Measurements from ENCODE around the gene PDE4D.
A peak's percentile ranks its signal among the peaks of the same experiment; 100 is the strongest.
"Not testable (repeated sequence)": the region's sequence is repeated elsewhere in the genome, so short reads cannot be mapped to it uniquely, and the experiment has no call there.

PDE4D gene

DNA sequence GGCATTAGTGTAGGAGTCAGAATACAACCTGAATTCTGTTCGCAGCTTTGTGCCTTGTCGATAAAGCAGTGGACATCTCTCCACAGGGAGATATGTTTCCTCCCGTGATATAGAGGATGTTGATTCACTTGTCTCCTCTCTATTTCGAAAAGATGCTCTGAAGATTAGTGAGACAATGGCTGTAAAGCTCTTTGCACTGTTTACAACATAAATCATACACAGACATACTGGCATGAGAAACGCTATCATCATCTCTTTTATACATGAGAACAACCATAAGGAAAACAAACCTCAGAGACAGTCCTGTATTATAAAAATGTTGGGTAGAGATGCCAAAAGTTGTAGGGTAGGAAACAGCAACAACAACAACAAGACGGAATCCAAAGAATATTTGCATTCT, 803.2 kb downstream of the PDE4D start:
- no peak for DNase-seq

DNA sequence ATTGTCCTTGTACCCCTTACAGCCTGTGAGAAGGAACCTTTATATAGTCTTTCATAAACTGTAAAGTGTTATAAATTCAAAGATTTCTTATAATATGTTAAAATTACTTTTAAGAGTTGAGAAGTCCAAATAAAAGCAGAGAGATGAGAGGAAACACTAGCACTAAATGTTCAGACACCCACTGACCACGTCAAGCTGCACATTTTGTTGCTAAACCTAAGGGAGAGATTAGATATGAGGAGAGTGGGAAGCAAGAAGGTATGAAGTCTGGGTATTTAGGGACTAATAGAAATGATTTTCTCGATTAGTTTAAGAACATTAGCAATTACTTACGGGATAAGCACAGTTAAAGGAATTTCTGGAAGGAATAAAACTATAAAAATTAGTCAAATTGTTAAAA, 803.8 kb downstream of the PDE4D start:
- DNase-seq: no peak

DNA sequence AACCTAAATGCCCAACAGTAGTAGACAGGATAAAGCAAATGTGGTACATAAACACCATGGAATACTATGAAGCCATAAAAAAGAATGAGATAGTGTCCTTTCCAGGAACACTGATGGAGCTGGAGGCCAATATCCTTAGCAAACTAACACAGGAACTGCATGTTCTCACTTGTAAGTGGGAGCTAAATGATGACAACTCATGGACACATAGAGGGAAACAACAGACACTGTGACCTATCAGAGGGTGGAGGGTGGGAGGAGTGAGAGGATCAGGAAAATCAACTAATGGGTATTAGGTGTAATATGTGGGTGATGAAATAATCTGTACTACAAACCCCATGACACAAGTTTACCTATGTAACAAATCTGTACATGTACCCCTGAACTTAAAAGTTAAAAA, 805.0 kb downstream of the PDE4D start:
- no peak for DNase-seq

DNA sequence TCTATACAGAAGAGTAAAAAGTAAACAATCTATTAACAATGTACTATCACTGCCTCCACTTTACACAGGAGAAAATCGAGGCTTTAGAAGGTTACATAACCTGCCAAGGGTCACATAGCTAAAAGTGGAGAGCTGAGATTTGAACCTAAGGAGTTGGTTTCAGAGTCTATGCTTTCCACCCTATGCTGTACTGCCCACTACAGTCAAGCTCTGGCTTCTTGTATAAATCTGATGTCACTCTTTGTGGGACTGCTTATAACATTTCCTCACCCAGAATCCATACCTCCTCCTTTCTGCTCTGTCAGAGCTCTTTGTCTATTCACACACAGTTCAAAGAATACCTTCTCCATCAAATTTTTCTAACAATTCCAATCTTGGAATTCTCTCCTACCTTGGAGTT, 807.5 kb downstream of the PDE4D start:
- DNase-seq: no peak

DNA sequence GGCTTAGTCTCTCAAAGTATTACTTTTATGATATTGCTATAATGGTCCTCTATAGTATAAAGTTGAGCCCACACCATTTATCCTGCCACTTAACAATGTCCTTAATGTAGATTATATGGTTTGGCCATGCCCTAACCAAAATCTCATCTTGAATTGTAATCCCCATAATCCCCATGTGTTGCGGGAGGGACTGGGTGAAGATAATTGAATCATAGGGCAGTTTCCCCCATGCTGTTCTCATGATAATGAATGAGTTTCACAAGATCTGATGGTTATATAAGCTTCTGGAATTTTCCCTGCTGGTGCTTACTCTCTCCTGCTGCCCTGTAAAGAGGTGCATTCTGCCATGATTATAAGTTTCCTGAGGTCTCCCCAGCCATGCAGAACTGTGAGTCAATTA, 811.8 kb downstream of the PDE4D start:
- DNase-seq: no peak

DNA sequence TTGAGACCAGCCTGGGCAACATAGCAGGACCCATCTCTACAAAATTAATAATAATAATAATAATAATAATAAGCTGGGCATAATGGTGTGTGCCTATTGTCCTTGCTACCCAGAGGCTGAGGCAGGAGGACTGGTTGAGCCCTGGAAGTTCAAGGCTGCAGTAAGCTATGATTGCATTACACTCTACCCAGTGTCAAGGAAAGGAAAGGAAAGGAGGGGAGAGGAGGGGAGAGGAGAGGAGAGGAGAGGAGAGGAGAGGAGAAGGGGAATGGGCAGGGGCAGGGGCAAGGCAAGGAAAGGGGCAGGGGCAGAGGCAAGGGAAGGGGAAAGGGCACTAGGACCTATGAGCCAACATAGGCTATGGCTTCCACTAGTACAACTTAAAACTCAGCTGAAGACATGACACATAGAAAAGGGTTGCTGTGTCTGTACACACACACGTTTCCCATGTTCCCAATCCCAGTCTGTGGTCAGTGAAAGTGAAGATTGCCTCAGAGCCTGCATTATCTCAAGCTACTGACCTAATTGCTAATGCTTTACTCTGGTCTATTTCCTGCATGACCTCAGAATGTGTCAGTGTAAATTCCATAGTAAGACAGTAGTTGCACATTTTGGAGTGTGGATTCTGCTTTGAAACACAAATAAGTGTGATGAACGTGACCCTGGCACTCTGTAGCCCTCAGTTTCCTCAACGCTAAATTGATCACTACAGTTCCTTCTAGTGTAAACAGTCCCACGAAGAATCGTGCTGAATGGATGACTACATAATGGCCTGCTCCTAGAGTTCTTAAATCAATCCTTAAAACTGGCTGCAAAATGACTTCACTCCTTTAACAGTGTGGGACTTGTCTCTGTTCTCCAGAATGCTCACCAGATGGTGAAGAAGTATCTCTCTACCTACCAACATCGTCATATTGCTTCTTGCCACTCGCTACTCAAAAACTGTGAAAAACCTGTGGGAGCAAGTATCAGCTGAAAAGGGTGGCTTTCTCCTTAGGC, 813.6 kb downstream of the PDE4D start:
- no peak for DNase-seq

DNA sequence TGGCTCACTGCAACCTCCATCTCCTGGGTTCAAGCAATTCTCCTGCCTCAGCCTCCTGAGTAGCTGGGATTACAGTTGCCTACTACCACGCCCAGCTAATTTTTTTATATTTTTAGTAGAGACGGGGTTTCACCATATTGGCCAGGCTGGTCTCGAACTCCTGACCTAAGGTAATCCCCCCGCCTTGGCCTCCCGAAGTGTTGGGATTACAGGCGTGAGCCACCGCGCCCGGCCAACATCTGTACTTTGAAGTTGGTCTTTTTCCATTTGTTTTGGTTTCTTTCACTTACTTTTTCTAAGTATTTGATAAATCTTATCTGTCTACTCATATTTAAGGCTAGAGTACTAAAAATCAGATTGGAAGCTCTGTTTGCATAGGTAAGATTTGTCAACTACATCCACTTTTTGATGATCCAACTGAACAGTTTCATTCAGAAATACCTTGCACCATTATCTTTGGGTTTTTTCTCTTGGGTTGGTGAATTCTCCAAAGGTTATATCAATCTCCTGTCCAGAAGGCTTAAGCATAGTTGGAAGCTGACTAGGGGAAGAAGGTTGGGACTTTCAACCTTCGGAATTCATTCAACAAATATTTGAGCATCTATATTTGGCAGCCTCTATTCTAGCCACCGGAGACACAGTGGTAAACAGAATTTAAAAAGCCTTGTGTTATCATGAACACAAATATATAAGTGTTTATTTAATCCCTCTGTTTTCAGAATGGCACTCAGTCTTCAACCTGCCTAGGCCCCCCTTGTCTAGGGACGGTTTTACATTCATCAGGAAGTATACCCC, 821.6 kb downstream of the PDE4D start:
- DNase-seq: no peak

DNA sequence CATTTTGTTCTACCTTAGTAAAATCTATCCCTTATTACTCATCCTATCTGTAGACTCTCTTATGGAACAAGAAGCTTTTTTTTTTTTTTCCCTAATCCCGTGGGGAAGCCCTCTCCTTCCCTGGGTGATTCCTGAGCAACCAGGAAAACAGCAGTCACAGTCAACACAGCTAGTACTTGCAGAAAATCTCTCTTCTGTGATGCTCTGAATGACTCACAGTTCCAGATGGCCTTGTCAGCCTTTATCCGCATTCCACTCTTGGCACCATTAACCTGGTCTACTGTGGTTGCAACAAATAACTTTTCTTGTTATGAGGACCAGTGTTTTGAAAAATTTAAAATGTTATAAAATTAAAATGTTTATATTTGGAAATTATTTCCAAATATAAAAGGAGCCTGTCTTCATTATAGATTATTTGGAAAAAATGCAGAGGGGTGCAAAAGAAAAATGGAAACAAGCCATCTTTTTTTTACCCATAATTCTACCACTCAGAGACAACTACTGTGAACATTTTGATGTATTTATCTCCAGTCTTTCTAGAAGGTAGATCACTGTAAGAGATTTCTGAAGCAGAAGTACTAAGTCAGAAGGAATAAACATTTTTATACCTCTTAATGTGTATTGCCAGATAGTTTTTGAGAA, 824.0 kb downstream of the PDE4D start:
- peak; percentile 18 for DNase-seq

DNA sequence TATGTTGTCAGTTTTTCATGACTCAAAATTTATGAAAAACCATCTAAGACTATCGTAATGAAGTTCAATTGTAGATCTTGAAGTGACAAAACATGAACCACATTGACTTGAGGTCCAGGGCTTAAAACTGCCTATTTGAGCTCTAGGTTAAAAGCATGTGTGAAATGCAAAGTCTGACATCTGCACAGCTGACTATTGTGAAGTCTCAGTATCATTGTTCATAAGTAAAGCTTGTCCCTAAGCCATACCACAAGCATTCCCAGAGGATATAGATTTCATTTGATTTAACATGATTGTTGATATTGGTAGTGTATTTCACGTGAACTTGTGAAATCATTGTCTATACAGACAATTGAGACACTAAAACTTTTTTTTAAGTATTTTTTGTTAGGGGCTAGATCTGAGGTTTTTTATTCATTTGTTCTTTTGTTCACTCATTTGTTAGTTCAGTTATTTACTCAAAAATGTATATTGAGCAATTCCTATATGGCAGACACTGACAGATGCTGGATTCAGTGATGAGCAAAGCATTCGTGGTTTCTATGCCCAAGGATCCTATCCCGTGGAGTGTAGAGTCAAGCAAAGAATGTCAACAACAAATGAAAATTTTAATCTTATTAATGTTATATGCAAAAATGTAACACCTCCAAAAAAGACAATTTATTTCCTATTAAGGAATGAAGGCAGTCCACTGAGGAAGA, 825.4 kb downstream of the PDE4D start:
- DNase-seq: no peak

DNA sequence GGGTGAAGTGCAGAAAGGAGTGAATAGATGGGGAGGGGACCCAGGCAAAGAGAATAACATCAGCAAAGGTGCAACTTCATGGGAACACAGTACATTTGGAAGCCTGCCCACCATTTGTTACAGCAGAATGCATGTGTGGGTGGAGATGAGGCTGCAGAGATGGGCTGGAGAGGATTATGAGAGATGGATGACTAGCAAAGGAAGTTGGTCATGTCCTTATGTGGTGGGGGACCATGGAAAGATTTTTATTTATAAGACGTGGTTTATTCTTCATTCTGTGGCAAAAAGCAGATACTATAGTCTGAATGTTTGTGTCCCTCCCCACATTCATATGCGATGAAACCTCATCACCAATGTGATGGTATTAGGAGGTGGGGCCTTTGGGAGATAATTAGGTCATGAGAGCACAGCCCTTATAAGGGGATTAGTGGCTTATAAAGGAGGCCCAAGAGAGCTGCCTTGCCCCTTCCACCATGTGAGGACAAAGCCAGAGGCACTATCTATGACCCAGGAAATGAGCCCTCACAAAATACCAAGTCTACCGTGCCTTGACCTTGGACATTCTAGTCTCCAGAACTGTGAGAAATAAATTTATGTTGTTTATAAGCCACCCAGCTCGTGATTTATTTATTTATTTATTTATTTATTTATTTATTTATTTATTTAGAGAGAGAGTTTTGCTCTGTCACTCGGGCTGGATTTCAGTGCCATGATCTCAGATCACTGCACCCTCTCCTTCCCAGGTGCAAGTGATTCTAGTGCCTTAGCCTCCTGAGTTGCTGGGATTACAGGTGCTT, 827.0 kb downstream of the PDE4D start:
- no peak for DNase-seq

DNA sequence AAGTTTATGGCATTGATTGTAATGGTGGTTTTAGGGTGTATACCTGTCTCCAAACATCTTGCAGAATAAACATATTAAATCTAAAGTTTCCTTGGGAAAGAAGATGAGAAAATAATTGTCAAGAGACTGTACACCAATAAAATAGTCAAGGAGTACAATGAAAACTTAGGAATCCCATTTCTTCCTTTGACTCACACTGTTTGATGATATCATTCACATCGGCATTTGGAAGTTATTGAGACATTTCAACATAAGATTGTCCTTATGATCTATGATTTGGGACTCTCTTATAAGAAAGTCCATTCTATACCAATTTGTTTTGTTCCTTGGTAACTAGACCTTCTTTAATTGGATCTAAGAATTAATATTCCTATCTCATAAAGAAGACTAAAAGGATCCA, 828.0 kb downstream of the PDE4D start:
- no peak for DNase-seq

DNA sequence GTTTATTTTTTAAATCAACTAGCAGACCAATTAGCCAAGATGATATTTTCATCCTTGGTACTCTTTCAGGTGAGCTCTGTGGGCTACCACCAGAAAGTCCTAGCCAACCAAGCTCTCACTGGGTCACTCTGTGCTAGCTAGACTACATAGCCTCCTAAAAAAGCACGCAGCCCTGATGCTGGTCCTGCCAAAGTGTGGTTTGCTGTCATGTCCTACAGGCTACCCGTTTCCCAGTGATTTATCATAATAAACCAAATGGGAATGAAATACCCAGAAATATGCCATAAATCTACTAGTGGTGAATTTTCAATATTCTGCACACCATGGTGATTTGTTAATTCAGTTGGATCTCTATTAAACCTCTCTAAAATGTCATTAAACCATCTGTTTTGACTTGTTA, 829.2 kb downstream of the PDE4D start:
- no peak for DNase-seq

DNA sequence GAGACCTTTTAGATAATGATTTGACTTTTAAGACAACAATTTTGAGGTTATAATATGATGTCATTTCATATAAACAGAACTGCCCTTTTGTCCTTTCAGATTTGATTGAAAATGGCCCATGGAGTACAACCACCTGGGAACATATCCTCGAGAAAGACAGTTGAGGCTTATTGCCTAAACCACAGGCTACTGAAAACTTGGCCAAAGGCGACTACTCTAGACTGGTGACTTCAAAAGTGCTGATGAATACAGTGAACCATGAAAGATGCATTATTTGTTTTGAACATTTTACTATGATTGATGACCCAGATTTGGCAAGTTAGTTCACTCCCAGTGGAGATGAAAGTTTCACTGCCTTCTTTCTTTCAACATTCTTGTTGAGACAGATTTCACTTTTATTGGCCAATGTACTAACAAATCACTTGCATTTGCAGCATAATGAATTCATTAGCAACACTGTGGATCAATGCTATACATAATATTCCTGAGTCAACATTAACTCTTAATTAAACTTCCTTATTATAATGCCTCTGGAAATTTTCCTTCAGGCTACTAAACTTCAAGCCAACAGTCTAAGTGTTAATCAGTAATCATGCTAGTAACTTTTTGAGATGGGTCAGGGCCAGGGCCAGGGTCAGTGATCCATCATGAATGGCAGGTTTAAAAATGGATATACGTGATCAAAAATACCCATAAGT, 830.4 kb downstream of the PDE4D start:
- DNase-seq: no peak

DNA sequence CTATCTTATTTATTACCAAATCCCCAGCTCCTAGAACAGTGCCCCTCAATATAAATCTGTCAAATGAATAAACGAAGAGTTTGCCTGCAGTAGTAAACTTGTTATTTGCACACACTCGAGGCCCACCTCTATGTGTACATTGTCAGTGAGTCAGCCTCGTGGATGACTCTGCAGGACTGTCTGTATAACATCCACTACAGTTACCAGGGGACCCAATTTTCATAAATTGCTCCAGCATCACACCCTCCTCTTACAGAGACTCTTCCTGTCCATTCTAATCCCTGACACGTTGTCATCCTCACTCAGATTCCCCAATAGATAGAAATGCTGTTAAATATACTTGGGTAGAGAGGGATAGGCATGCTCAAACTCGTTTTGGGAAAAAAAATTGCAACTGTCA, 832.1 kb downstream of the PDE4D start:
- no peak for DNase-seq

DNA sequence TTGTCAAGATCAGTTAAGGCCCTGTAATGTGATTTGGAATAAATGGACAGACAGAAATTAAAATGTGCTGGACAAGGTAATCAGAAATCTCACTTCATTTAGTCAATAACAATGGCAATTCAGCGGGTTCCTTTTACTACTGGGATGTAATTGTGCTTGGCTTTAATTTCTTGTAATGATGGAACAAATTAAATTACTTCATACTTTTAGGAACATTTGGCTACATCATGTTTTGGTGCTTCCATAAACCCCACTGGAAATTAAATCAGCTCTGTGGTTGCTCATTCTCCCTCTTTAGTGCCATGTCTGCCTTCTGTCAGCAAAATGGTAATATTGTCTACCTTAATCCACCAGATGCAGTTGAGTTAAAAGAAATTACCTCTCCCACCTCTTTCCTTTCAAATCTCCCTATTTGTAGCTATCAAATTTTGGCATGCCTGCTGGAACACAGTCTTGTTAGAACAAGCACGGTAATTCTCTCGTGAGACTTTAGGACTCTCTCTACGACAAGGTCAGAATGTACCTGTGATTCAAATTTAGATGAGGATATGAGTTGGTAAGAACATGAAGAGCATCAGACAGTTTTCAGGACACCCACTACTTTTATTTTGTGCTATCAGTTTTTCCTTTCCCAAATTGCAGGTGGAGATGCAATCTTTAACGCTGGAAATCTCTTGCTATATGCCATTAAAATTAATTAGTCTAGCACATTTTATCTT, 834.4 kb downstream of the PDE4D start:
- DNase-seq: peak; percentile 1

DNA sequence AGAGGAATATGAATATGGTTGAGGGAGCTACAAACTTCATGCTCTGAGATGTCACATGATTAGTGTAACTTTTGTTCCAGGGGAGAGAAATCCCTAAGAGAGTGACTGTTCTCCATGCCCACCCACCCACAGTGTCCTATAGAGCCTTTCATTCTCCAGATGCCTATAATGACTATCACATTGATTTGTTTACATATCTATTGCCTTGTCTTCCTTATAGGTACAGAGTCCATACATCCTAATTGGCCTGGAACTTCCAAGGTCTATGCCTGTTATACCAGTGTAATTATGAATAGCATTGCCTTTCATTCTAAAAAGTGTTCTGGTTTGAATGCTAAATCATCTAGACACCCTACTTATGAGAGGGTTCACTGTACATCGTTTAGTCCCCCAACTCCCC, 835.3 kb downstream of the PDE4D start:
- DNase-seq: no peak

DNA sequence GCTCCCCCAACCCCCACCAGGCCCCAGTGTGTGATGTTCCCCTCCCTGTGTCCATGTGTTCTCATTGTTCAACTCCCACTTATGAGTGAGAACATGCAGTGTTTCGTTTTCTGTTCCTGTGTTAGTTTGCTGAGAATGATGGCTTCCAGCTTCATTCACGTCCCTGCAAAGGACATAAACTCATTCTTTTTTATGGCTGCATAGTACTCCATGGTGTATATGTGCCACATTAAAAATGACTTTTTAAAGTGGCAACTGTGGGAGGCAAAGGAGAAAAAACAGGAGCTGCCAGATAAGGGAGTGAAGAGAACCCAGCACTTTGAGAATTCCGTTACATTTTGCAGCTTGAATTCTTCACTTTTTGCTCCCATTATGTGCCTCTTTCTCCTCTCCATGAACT, 836.9 kb downstream of the PDE4D start:
- not testable (repeated sequence) for DNase-seq

DNA sequence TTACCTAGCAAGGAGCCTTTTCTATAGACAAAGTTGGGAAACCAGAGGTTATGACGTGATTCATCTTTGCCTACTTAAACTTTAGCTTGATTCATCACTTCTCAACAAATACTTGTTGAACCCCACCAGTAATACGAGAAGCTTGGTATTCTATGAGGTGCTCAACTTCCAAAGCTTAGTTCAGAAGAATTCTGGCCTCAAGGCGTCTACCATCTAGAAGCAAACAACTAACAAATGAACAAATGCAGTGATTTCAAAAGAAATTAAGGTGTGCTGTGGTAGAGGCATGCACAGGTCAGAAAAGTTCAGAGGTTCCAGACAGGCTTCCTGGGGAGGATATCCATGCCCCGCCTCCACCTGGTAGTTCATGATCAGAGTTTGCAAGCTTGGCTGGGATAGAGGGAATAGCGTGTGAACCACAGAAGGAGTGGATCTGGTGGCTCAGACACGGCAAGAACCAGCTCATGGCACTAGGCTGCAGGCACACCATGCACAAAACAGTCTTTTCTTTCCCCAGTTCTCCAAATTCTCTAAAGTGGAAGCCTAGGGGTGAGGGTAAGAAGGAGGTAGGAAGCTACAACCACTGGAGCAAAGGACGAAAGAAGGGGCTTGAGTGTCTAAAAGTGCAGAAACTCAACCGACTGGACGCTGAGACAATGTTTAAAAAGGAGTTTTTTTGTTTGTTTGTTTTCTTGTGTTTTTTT, 837.6 kb downstream of the PDE4D start:
- no peak for DNase-seq

DNA sequence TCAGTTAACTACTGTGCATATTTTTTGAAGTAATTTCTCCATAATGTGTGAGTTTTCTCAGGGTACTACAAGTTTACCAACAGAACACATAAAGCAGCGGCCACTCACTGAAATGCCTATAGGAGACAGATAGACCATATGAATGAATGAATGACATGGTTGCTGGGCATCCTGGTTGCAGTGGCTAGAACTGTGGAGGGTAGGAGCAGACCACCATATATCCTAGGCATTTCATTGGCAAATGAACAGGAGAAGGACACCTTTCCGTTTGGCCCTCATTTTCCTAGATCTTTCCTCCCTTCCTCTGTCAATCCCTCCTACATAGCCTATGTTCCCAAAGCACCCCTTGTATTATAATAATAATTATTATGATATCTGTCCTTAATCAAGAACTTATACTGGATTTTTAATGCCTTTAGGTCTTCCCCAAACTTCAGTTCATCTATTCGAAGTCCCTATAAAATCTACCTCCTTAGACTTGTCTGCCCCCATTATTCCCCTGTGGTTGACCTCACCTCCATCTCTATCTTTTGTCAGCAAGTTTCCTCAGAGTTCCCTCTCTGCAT, 838.5 kb downstream of the PDE4D start:
- DNase-seq: no peak

DNA sequence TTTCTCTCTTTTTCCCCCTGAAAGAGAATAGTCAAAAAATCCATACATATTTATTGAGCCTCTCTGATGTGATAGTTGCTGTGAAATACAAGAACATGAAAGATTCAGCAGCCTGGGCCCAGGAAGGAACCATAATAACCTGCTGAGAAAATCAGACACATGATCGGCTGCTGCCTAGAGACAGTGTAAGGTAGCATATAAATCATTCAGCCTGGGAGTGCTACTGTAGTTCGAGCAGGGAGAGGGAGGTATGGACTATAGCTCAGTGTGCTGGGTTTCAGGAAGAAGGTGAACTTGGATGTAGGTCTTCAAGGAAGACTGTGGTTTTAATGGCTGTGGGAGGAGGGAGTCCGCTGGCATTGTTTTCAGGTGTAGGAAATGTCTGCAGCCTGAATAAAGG, 841.6 kb downstream of the PDE4D start:
- no peak for DNase-seq

Measured in NCI-H2171 treated with DMSO at 0.1 percent for 48 hours (cell line).